Adipocyte (in vitro differentiated cells): Measurements from ENCODE around the gene PTPN4.

Experiments
- DNase-seq: peaks from one replicate; pipeline ENCODE4 v3.0.0-alpha.2; 2015; ENCODE audit warnings: low read depth
- H3K27me3 ChIP-seq: replicated peaks from 2 replicates; pipeline ENCODE4 v1.7.0; 2013; ENCODE audit warnings: mild to moderate bottlenecking, low read length, moderate library complexity; ENCODE audit not compliant: control insufficient read depth, insufficient read depth
- H3K36me3 ChIP-seq: 2 replicates; pipeline ENCODE4 v1.7.0; 2013; ENCODE audit warnings: low read length, mild to moderate bottlenecking, moderate library complexity; ENCODE audit not compliant: control insufficient read depth, insufficient read depth, severe bottlenecking
- H3K4me1 ChIP-seq: 2 replicates; pipeline ENCODE4 v1.7.0; 2013; ENCODE audit warnings: mild to moderate bottlenecking, low read length, moderate library complexity; ENCODE audit not compliant: control insufficient read depth, insufficient read depth
- H3K4me3 ChIP-seq: 2 replicates; pipeline ENCODE4 v1.7.0; 2013; ENCODE audit warnings: mild to moderate bottlenecking, low read length, moderate library complexity
- H3K9ac ChIP-seq: 2 replicates; pipeline ENCODE4 v1.7.0; 2013; ENCODE audit warnings: mild to moderate bottlenecking, low read length, moderate library complexity
- H3K9me3 ChIP-seq: 2 replicates; pipeline ENCODE4 v1.7.0; 2013; ENCODE audit warnings: mild to moderate bottlenecking, low read length, moderate library complexity; ENCODE audit not compliant: control insufficient read depth

The PTPN4 gene

GRCh38 chr2:119929537-119929936 is 169.8 kb downstream of the PTPN4 start:
- H3K4me3 ChIP-seq: no peak overlapping the region
- peaks cover 8% of the 10 kb centered on the region for H3K36me3 ChIP-seq
- no peaks in the 10 kb centered on the region for H3K4me1 ChIP-seq
- no peak overlapping the region for H3K9ac ChIP-seq
- no peaks in the 10 kb centered on the region for H3K27me3 ChIP-seq
- no peaks in the 10 kb centered on the region for H3K9me3 ChIP-seq
- no peak for DNase-seq

- Histone ChIP-seq H3K4me1 (no peaks in the 10 kb centered on the region), H3K36me3 (peaks cover 28% of the 10 kb centered on the region), H3K9ac (no peak overlapping the region), H3K27me3 (no peaks in the 10 kb centered on the region), H3K4me3 (no peak overlapping the region), H3K9me3 (no peaks in the 10 kb centered on the region)
- DNase-seq: no peak
These were observed 173.1 kb downstream of the PTPN4 start for GRCh38 chr2:119932809-119933208.

- DNase-seq: no peak
- Histone ChIP-seq H3K4me3 (no peak overlapping the region), H3K36me3 (peaks cover 30% of the 10 kb centered on the region), H3K27me3 (no peaks in the 10 kb centered on the region), H3K9me3 (no peaks in the 10 kb centered on the region), H3K4me1 (no peaks in the 10 kb centered on the region), H3K9ac (no peak overlapping the region)
These were observed 174.6 kb downstream of the PTPN4 start for GRCh38 chr2:119934319-119934718.

GRCh38 chr2:119937680-119938079 is 178.0 kb downstream of the PTPN4 start:
- Histone ChIP-seq H3K4me3 (no peak overlapping the region), H3K4me1 (no peaks in the 10 kb centered on the region), H3K36me3 (peaks cover 30% of the 10 kb centered on the region), H3K9ac (no peak overlapping the region), H3K27me3 (no peaks in the 10 kb centered on the region), H3K9me3 (no peaks in the 10 kb centered on the region)
- no peak for DNase-seq

- Histone ChIP-seq H3K9me3 (no peaks in the 10 kb centered on the region), H3K27me3 (no peaks in the 10 kb centered on the region), H3K4me3 (no peak overlapping the region), H3K36me3 (peaks cover 23% of the 10 kb centered on the region), H3K9ac (no peak overlapping the region), H3K4me1 (no peaks in the 10 kb centered on the region)
- no peak for DNase-seq
These were observed 180.2 kb downstream of the PTPN4 start for GRCh38 chr2:119939915-119940314.

GRCh38 chr2:119940856-119941255 is 181.1 kb downstream of the PTPN4 start:
- Histone ChIP-seq H3K36me3 (peaks cover 20% of the 10 kb centered on the region), H3K9me3 (no peaks in the 10 kb centered on the region), H3K4me1 (no peaks in the 10 kb centered on the region), H3K27me3 (no peaks in the 10 kb centered on the region), H3K4me3 (no peak overlapping the region), H3K9ac (no peak overlapping the region)
- DNase-seq: peak; percentile 52

- Histone ChIP-seq H3K4me3 (no peak overlapping the region), H3K9ac (no peak overlapping the region), H3K9me3 (no peaks in the 10 kb centered on the region), H3K27me3 (no peaks in the 10 kb centered on the region), H3K36me3 (peaks cover 19% of the 10 kb centered on the region), H3K4me1 (no peaks in the 10 kb centered on the region)
- no peak for DNase-seq
These were observed 181.7 kb downstream of the PTPN4 start for GRCh38 chr2:119941388-119941787.

GRCh38 chr2:119941981-119942513 is 182.3 kb downstream of the PTPN4 start:
- Histone ChIP-seq H3K9me3 (no peaks in the 10 kb centered on the region), H3K4me1 (no peaks in the 10 kb centered on the region), H3K4me3 (no peak overlapping the region), H3K9ac (no peak overlapping the region), H3K36me3 (peaks cover 19% of the 10 kb centered on the region), H3K27me3 (no peaks in the 10 kb centered on the region)
- no peak for DNase-seq

GRCh38 chr2:119943058-119943457 is 183.3 kb downstream of the PTPN4 start:
- H3K4me1 ChIP-seq: no peaks in the 10 kb centered on the region
- H3K36me3 ChIP-seq: peaks cover 23% of the 10 kb centered on the region
- no peaks in the 10 kb centered on the region for H3K9me3 ChIP-seq
- no peak overlapping the region for H3K4me3 ChIP-seq
- H3K27me3 ChIP-seq: no peaks in the 10 kb centered on the region
- DNase-seq: peak; percentile 9
- H3K9ac ChIP-seq: no peak overlapping the region

- Histone ChIP-seq H3K27me3 (no peaks in the 10 kb centered on the region), H3K36me3 (peaks cover 24% of the 10 kb centered on the region), H3K9me3 (no peaks in the 10 kb centered on the region), H3K9ac (no peak overlapping the region), H3K4me3 (no peak overlapping the region), H3K4me1 (peaks cover 11% of the 10 kb centered on the region)
- DNase-seq: no peak
These were observed 187.8 kb downstream of the PTPN4 start for GRCh38 chr2:119947535-119947934.

- H3K9ac ChIP-seq: no peak overlapping the region
- no peaks in the 10 kb centered on the region for H3K9me3 ChIP-seq
- no peaks in the 10 kb centered on the region for H3K27me3 ChIP-seq
- peaks cover 41% of the 10 kb centered on the region for H3K36me3 ChIP-seq
- no peak overlapping the region for H3K4me3 ChIP-seq
- H3K4me1 ChIP-seq: peaks cover 11% of the 10 kb centered on the region
- no peak for DNase-seq
These were observed 191.2 kb downstream of the PTPN4 start for GRCh38 chr2:119950966-119951365.

- Histone ChIP-seq H3K9ac (no peak overlapping the region), H3K27me3 (no peaks in the 10 kb centered on the region), H3K4me3 (no peak overlapping the region), H3K4me1 (peaks cover 18% of the 10 kb centered on the region), H3K9me3 (peaks cover 7% of the 10 kb centered on the region), H3K36me3 (peaks cover 36% of the 10 kb centered on the region)
- peak; percentile 20 for DNase-seq
These were observed 199.0 kb downstream of the PTPN4 start for GRCh38 chr2:119958670-119959268.
